ENCODE data around the gene BATF. TPM values are rescaled to one million over a fixed set of nuclear protein-coding genes. Genes with fewer than 3 reads are reported as not detected.

BATF gene
- total RNA-seq, 4 donors from 2014 or later, result 2.7 TPM; not detected in 2

GRCh38 chr14:75591331-75591946, 69.2 kb downstream of the BATF start:
- Histone ChIP-seq H3K4me3 (no peak overlapping the region), H3K9me3 (no peaks in the 10 kb centered on the region), H3K27me3 (no peaks in the 10 kb centered on the region), H3K36me3 (peaks cover 0 to 9% (median 0%) of the 10 kb centered on the region in 4 donors), H3K27ac (no peak overlapping the region), H3K4me1 (no peaks in the 10 kb centered on the region)
- in situ Hi-C loops (cut with MboI; ENCODE audit: low pct_ligation_motif_present in 1 of 4, low pct_unique_long_range_greater_than_20kb in 1 of 4, low sequenced_read_pairs in 3 of 4) (no loop called here), intact Hi-C loops (cut with DNase I; ENCODE audit: low total_unique reads) (no loop called here)
- WGBS, 2 donors (ENCODE audit: low coverage in 1 of 2), result 100% methylated on average over 1 of the region's 1 CpG
- TF ChIP-seq POLR2A (IDR thresholded peaks at IDR 0.05) (no peak), POLR2AphosphoS5 (IDR thresholded peaks at IDR 0.05) (no peak), CTCF (IDR thresholded peaks at IDR 0.05) (no peak), EP300 (IDR thresholded peaks at IDR 0.05; ENCODE audit: low read depth) (no peak)
- DNase-seq, result no peak

- Histone ChIP-seq H3K4me1 (no peaks in the 10 kb centered on the region), H3K27ac (no peak overlapping the region), H3K27me3 (no peaks in the 10 kb centered on the region), H3K4me3 (no peak overlapping the region), H3K36me3 (peaks cover 0 to 9% (median 0%) of the 10 kb centered on the region in 4 donors), H3K9me3 (no peaks in the 10 kb centered on the region)
- in situ Hi-C loops (cut with MboI; ENCODE audit: low pct_ligation_motif_present in 1 of 4, low pct_unique_long_range_greater_than_20kb in 1 of 4, low sequenced_read_pairs in 3 of 4) (no loop called here), intact Hi-C loops (cut with DNase I; ENCODE audit: low total_unique reads) (no loop called here)
- no peak for DNase-seq
- TF ChIP-seq CTCF (IDR thresholded peaks at IDR 0.05) (no peak), POLR2A (IDR thresholded peaks at IDR 0.05) (no peak), EP300 (IDR thresholded peaks at IDR 0.05; ENCODE audit: low read depth) (no peak), POLR2AphosphoS5 (IDR thresholded peaks at IDR 0.05) (no peak)
These were observed 69.8 kb downstream of the BATF start for GRCh38 chr14:75591987-75592575.

GRCh38 chr14:75595226-75595625, 73.0 kb downstream of the BATF start:
- Histone ChIP-seq H3K4me3 (no peak overlapping the region), H3K4me1 (no peaks in the 10 kb centered on the region), H3K9me3 (no peaks in the 10 kb centered on the region), H3K27ac (no peak overlapping the region), H3K36me3 (peaks cover 0 to 9% (median 0%) of the 10 kb centered on the region in 4 donors), H3K27me3 (no peaks in the 10 kb centered on the region)
- no peak for DNase-seq
- no peak for TF ChIP-seq POLR2AphosphoS5 (IDR thresholded peaks at IDR 0.05)
- no peak for TF ChIP-seq CTCF (IDR thresholded peaks at IDR 0.05)
- no peak for TF ChIP-seq EP300 (IDR thresholded peaks at IDR 0.05; ENCODE audit: low read depth)
- no peak for TF ChIP-seq POLR2A (IDR thresholded peaks at IDR 0.05)
- intact Hi-C loops (cut with DNase I; ENCODE audit: low total_unique reads), result no loop called here
- 94 to 95% methylated on average over 3 of the region's 3 CpGs for WGBS, 2 donors (ENCODE audit: low coverage in 1 of 2)
- in situ Hi-C loops (cut with MboI; ENCODE audit: low pct_ligation_motif_present in 1 of 4, low pct_unique_long_range_greater_than_20kb in 1 of 4, low sequenced_read_pairs in 3 of 4), result no loop called here

Other genes starting within 250 kb of the BATF start
- gene FOS, start 243.6 kb upstream of the BATF start, total RNA-seq, result 1,000 to 10,000 TPM in 2 of 4 donors, 100 to 1,000 TPM in 2; 345 to 1,356 (median 884) TPM
- 100 to 1,000 TPM in 1 of 4 donors, 10 to 100 TPM in 3; 49.2 to 108 (median 57.8) TPM for gene JDP2, start 94.4 kb upstream of the BATF start, total RNA-seq
- gene FLVCR2, start 56.2 kb downstream of the BATF start, total RNA-seq, result 10 to 100 TPM in 3 of 4 donors, 1 to 10 TPM in 1; 6.2 to 54.5 (median 45.0) TPM
- gene ERG28, start 138.4 kb downstream of the BATF start, total RNA-seq, result 1 to 10 TPM in 3 of 4 donors, under 1 TPM in 1; 0.75 to 9.4 (median 6.2) TPM
- gene TTLL5, start 138.8 kb downstream of the BATF start, total RNA-seq, result 100 to 1,000 TPM in 1 of 4 donors, 10 to 100 TPM in 3; 16.1 to 264 (median 40.8) TPM

Data from transverse colon (tissue), 4 donors.